Progenitor cell of endocrine pancreas (in vitro differentiated cells): ENCODE data around the gene HELB. TPM values are rescaled to one million over a fixed set of nuclear protein-coding genes. Genes with fewer than 3 reads are reported as not detected.

Experiments
- DNase-seq: peaks from one replicate; pipeline ENCODE4 v3.0.0; 2021; ENCODE audit warnings: low spot score; ENCODE audit not compliant: unreplicated experiment
- H3K27ac Mint-ChIP-seq: 2 replicates; pipeline ENCODE4 v1.8.0; 2021; ENCODE audit warnings: mild to moderate bottlenecking, moderate library complexity, mixed read lengths
- H3K27me3 Mint-ChIP-seq: 2 replicates; pipeline ENCODE4 v1.8.0; 2021; ENCODE audit warnings: mixed read lengths
- H3K36me3 Mint-ChIP-seq: 2 replicates; pipeline ENCODE4 v1.8.0; 2022; ENCODE audit warnings: mixed read lengths; ENCODE audit not compliant: insufficient read depth
- H3K4me1 Mint-ChIP-seq: 2 replicates; pipeline ENCODE4 v1.8.0; 2021; ENCODE audit warnings: low read depth, mixed read lengths
- H3K4me3 Mint-ChIP-seq: 2 replicates; pipeline ENCODE4 v1.8.0; 2021; ENCODE audit warnings: low read depth, mild to moderate bottlenecking, moderate library complexity, mixed read lengths
- H3K9me3 Mint-ChIP-seq: 2 replicates; pipeline ENCODE4 v1.8.0; 2021; ENCODE audit warnings: low read depth, mixed read lengths
- total RNA-seq: library from RNA; stranded (reverse); gene quantifications from 2 replicates; pipeline ENCODE4 v1.2.1, GENCODE V29; 2021
- TF ChIP-seq, protein P1 (sequence below): fragments of 200-600 bp; sonication (generic); IDR thresholded peaks from one replicate; pipeline ENCODE4 v1.5.0; 2021; ENCODE audit warnings: antibody characterized with exemption, mild to moderate bottlenecking; ENCODE audit not compliant: unreplicated experiment

Gene HELB
- total RNA-seq, 1 donor from 2014 or later, result 7.1 TPM

DNA sequence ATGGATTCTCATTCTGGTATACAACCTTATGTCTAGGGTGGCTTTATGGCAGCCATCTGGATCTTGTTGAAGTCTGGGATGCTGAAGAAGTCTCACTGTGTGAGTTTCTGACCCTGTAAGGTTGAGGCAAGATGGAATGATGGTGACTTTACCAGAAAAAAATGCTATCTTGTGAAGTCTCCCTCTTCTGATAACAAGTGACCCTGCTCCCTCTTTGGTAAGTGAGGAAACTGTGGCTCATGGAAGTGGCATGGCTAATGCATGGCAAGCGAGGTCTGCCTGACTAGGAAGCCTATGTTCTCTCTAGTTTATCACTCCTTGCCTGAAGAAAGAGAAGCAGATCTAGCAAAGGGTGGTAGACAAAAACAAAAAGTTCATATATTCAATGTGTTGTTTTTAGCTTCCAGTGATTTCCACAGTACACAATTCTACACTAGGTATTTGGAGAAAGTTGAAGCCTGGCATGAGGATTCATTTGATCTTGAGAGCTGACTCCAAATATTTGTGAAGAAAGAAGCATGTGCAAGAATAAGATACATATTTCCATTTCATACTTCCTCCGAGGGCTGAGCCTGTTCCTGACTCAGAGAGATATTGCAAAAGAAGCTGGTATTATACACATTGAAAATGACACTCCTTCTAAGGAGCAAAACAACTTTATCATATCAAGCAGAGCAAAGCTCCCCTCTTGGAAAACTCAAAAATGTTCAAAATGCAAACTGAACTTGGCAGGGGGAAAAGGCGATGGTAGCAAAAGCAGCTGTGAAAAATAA lies 63.6 kb downstream of the HELB start:
- Mint-ChIP-seq H3K9me3 (no peaks in the 10 kb centered on the region), H3K4me1 (no peaks in the 10 kb centered on the region), H3K4me3 (no peak overlapping the region)

GRCh38 chr12:66367015-66367667 lies 64.8 kb downstream of the HELB start:
- peaks cover 4% of the 10 kb centered on the region for H3K36me3 Mint-ChIP-seq
- no peaks in the 10 kb centered on the region for H3K4me1 Mint-ChIP-seq
- DNase-seq, result no peak
- H3K9me3 Mint-ChIP-seq, result no peaks in the 10 kb centered on the region
- TF ChIP-seq, protein P1, sequence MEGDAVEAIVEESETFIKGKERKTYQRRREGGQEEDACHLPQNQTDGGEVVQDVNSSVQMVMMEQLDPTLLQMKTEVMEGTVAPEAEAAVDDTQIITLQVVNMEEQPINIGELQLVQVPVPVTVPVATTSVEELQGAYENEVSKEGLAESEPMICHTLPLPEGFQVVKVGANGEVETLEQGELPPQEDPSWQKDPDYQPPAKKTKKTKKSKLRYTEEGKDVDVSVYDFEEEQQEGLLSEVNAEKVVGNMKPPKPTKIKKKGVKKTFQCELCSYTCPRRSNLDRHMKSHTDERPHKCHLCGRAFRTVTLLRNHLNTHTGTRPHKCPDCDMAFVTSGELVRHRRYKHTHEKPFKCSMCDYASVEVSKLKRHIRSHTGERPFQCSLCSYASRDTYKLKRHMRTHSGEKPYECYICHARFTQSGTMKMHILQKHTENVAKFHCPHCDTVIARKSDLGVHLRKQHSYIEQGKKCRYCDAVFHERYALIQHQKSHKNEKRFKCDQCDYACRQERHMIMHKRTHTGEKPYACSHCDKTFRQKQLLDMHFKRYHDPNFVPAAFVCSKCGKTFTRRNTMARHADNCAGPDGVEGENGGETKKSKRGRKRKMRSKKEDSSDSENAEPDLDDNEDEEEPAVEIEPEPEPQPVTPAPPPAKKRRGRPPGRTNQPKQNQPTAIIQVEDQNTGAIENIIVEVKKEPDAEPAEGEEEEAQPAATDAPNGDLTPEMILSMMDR, result no peak
- no peak overlapping the region for H3K4me3 Mint-ChIP-seq
- H3K27me3 Mint-ChIP-seq, result no peaks in the 10 kb centered on the region
- H3K27ac Mint-ChIP-seq, result no peak overlapping the region

More for the DNA sequence above, 63.6 kb downstream of the HELB start:
- TF ChIP-seq, protein P1, result no peak
- H3K27me3 Mint-ChIP-seq, result no peaks in the 10 kb centered on the region
- H3K27ac Mint-ChIP-seq, result no peak overlapping the region
- no peak for DNase-seq
- H3K36me3 Mint-ChIP-seq, result peaks cover 4% of the 10 kb centered on the region

GRCh38 chr12:66371982-66372381 lies 69.7 kb downstream of the HELB start:
- Mint-ChIP-seq H3K36me3 (peaks cover 4% of the 10 kb centered on the region), H3K27ac (no peak overlapping the region), H3K4me3 (no peak overlapping the region), H3K9me3 (no peaks in the 10 kb centered on the region), H3K4me1 (no peaks in the 10 kb centered on the region), H3K27me3 (no peaks in the 10 kb centered on the region)
- no peak for DNase-seq
- TF ChIP-seq, protein P1, result no peak

- DNase-seq, result no peak
- H3K4me3 Mint-ChIP-seq, result no peak overlapping the region
- H3K9me3 Mint-ChIP-seq, result no peaks in the 10 kb centered on the region
- TF ChIP-seq, protein P1, result no peak
- no peaks in the 10 kb centered on the region for H3K27me3 Mint-ChIP-seq
- H3K27ac Mint-ChIP-seq, result no peak overlapping the region
- H3K4me1 Mint-ChIP-seq, result no peaks in the 10 kb centered on the region
- H3K36me3 Mint-ChIP-seq, result peaks cover 7% of the 10 kb centered on the region
Observed at GRCh38 chr12:66375560-66375959, 73.3 kb downstream of the HELB start.

- H3K4me3 Mint-ChIP-seq, result no peak overlapping the region
- H3K27ac Mint-ChIP-seq, result no peak overlapping the region
- TF ChIP-seq, protein P1, result no peak
- H3K9me3 Mint-ChIP-seq, result no peaks in the 10 kb centered on the region
- no peaks in the 10 kb centered on the region for H3K4me1 Mint-ChIP-seq
- no peak for DNase-seq
- no peaks in the 10 kb centered on the region for H3K27me3 Mint-ChIP-seq
- peaks cover 11% of the 10 kb centered on the region for H3K36me3 Mint-ChIP-seq
Observed at GRCh38 chr12:66379616-66380015, 77.3 kb downstream of the HELB start.
